Measurements from ENCODE around the gene C2CD4D.
"Not testable (repeated sequence)": the region's sequence is repeated elsewhere in the genome, so short reads cannot be mapped to it uniquely, and the experiment has no call there.

C2CD4D gene

GRCh38 chr1:151858886-151859665 is 19.5 kb upstream of the C2CD4D start:
- DNase-seq (ENCODE audit: low read depth), result no peak

- DNase-seq (ENCODE audit: low read depth), result no peak
Measured at GRCh38 chr1:151858030-151858746, 18.6 kb upstream of the C2CD4D start.

GRCh38 chr1:151855933-151856332 is 16.3 kb upstream of the C2CD4D start:
- no peak for DNase-seq (ENCODE audit: low read depth)

GRCh38 chr1:151855516-151855915 is 15.9 kb upstream of the C2CD4D start:
- DNase-seq (ENCODE audit: low read depth), result not testable (repeated sequence)

- DNase-seq (ENCODE audit: low read depth), result no peak
Measured at GRCh38 chr1:151854658-151855057, 15.0 kb upstream of the C2CD4D start.

- no peak for DNase-seq (ENCODE audit: low read depth)
Measured at GRCh38 chr1:151853411-151853943, 13.9 kb upstream of the C2CD4D start, which contains the start of gene THEM5. Gene THEM5 (minus strand): TSS chr1:151853712. CDS start chr1:151853565, 147 bp downstream.

GRCh38 chr1:151852733-151853132 is 13.1 kb upstream of the C2CD4D start:
- no peak for DNase-seq (ENCODE audit: low read depth)

- no peak for DNase-seq (ENCODE audit: low read depth)
Measured at GRCh38 chr1:151851886-151852285, 12.3 kb upstream of the C2CD4D start.

- DNase-seq (ENCODE audit: low read depth), result no peak
Measured at GRCh38 chr1:151849871-151850270, 10.3 kb upstream of the C2CD4D start.

- DNase-seq (ENCODE audit: low read depth), result no peak
Measured at GRCh38 chr1:151849126-151849525, 9.5 kb upstream of the C2CD4D start.

- no peak for DNase-seq (ENCODE audit: low read depth)
Measured at GRCh38 chr1:151847867-151848596, 8.4 kb upstream of the C2CD4D start.

GRCh38 chr1:151846686-151847237 is 7.1 kb upstream of the C2CD4D start:
- DNase-seq (ENCODE audit: low read depth), result no peak

- DNase-seq (ENCODE audit: low read depth), result no peak
Measured at GRCh38 chr1:151846062-151846568, 6.5 kb upstream of the C2CD4D start.

- DNase-seq (ENCODE audit: low read depth), result no peak
Measured at GRCh38 chr1:151843398-151843797, 3.8 kb upstream of the C2CD4D start.

- DNase-seq (ENCODE audit: low read depth), result no peak
Measured at GRCh38 chr1:151841141-151841540, 1.5 kb upstream of the C2CD4D start.

GRCh38 chr1:151840421-151840820 is 801 bp upstream of the C2CD4D start:
- DNase-seq (ENCODE audit: low read depth), result no peak

- no peak for DNase-seq (ENCODE audit: low read depth)
Measured at GRCh38 chr1:151839082-151839412, 573 bp downstream of the C2CD4D start.

- DNase-seq (ENCODE audit: low read depth), result no peak
Measured at GRCh38 chr1:151838222-151839081, 1.2 kb downstream of the C2CD4D start.

GRCh38 chr1:151837884-151838221 is 1.8 kb downstream of the C2CD4D start:
- no peak for DNase-seq (ENCODE audit: low read depth)

GRCh38 chr1:151837197-151837596 is 2.4 kb downstream of the C2CD4D start:
- no peak for DNase-seq (ENCODE audit: low read depth)

- no peak for DNase-seq (ENCODE audit: low read depth)
Measured at GRCh38 chr1:151835596-151835995, 4.0 kb downstream of the C2CD4D start.
